ENCODE data around the gene PFAS. TPM values are rescaled to one million over a fixed set of nuclear protein-coding genes. Genes with fewer than 3 reads are reported as not detected.
A peak's percentile ranks its signal among the peaks of the same experiment; 100 is the strongest.
"Not testable (repeated sequence)": the region's sequence is repeated elsewhere in the genome, so short reads cannot be mapped to it uniquely, and the experiment has no call there.

PFAS gene
- total RNA-seq, 4 donors from 2014 or later, result 8.7 to 23.0 (median 17.9) TPM

- intact Hi-C loops (cut with DNase I), result loop anchor here (10.0 kb wide), 1 partner anchor 47 kb away; the partner anchor contains the start of gene RANGRF
- 71 to 85% methylated on average over 2 to 4 of the region's 4 CpGs for WGBS, 2 donors
Measured at GRCh38 chr17:8237886-8238285, 11.2 kb upstream of the PFAS start.

GRCh38 chr17:8243827-8244226 is 5.3 kb upstream of the PFAS start:
- Histone ChIP-seq H3K9me3 (no peaks in the 10 kb centered on the region), H3K27ac (no peak overlapping the region), H3K27me3 (no peaks in the 10 kb centered on the region), H3K36me3 (peaks cover 0 to 59% (median 10%) of the 10 kb centered on the region in 3 donors), H3K4me3 (no peak overlapping the region), H3K4me1 (peaks cover 0 to 27% (median 3%) of the 10 kb centered on the region in 3 donors)
- 75 to 80% methylated on average over 5 of the region's 5 CpGs for WGBS, 2 donors
- TF ChIP-seq CTCF (IDR thresholded peaks at IDR 0.05), result no peak
- no peak for TF ChIP-seq POLR2A (IDR thresholded peaks at IDR 0.05)
- DNase-seq, result no peak
- intact Hi-C loops (cut with DNase I), result no loop called here

More at GRCh38 chr17:8237886-8238285, 11.2 kb upstream of the PFAS start:
- H3K4me1 ChIP-seq, result no peaks in the 10 kb centered on the region
- no peaks in the 10 kb centered on the region for H3K9me3 ChIP-seq
- H3K27ac ChIP-seq, result no peak overlapping the region
- DNase-seq, result no peak
- TF ChIP-seq CTCF (IDR thresholded peaks at IDR 0.05) (no peak), POLR2A (IDR thresholded peaks at IDR 0.05) (no peak)
- H3K4me3 ChIP-seq, result no peak overlapping the region
- peaks cover 12 to 100% (median 44%) of the 10 kb centered on the region in 3 donors for H3K36me3 ChIP-seq
- no peaks in the 10 kb centered on the region for H3K27me3 ChIP-seq

- Histone ChIP-seq H3K27ac (no peak overlapping the region), H3K9me3 (no peaks in the 10 kb centered on the region), H3K27me3 (no peaks in the 10 kb centered on the region), H3K36me3 (peaks cover 0 to 50% (median 5%) of the 10 kb centered on the region in 3 donors), H3K4me3 (no peak overlapping the region), H3K4me1 (peaks cover 3 to 33% (median 4%) of the 10 kb centered on the region in 3 donors)
- 100% methylated on average over 8 of the region's 8 CpGs for WGBS, 2 donors
- DNase-seq, result no peak
- intact Hi-C loops (cut with DNase I), result no loop called here
- TF ChIP-seq POLR2A (IDR thresholded peaks at IDR 0.05) (no peak), CTCF (IDR thresholded peaks at IDR 0.05) (no peak)
Measured at GRCh38 chr17:8244768-8245167, 4.3 kb upstream of the PFAS start.

GRCh38 chr17:8249621-8250500 is 772 bp downstream of the PFAS start:
- peak overlapping the region; percentile 97 to 99 (median 98) for H3K27ac ChIP-seq
- WGBS, 2 donors, result 11 to 14% methylated on average over 10 of the region's 10 CpGs
- no peak for DNase-seq
- no peaks in the 10 kb centered on the region for H3K9me3 ChIP-seq
- peaks cover 3 to 34% (median 7%) of the 10 kb centered on the region in 3 donors for H3K4me1 ChIP-seq
- peak overlapping the region; percentile 57 to 83 (median 68) for H3K4me3 ChIP-seq
- intact Hi-C loops (cut with DNase I), result loop anchor here (5.0 kb wide), 1 partner anchor 37 kb away; the partner anchor contains the start of gene RANGRF
- no peak for TF ChIP-seq CTCF (IDR thresholded peaks at IDR 0.05)
- TF ChIP-seq POLR2A (IDR thresholded peaks at IDR 0.05), result no peak
- peaks cover under 1 to 31% (median 1%) of the 10 kb centered on the region in 3 donors for H3K36me3 ChIP-seq
- no peaks in the 10 kb centered on the region for H3K27me3 ChIP-seq

GRCh38 chr17:8251411-8251810 is 2.3 kb downstream of the PFAS start:
- H3K4me3 ChIP-seq, H3K9me3 ChIP-seq, H3K27ac ChIP-seq, H3K27me3 ChIP-seq, DNase-seq: not testable (repeated sequence)
- intact Hi-C loops (cut with DNase I), result loop anchor here (5.0 kb wide), 1 partner anchor 36 kb away; the partner anchor contains the start of gene RANGRF
- H3K4me1 ChIP-seq, result peaks cover 3 to 32% (median 7%) of the 10 kb centered on the region in 3 donors
- 79 to 81% methylated on average over 2 of the region's 2 CpGs for WGBS, 2 donors
- peaks cover 9 to 35% (median 15%) of the 10 kb centered on the region in 3 donors for H3K36me3 ChIP-seq

Data from esophagus squamous epithelium (tissue), 5 donors.